T47D (cell line): ENCODE results near the gene CD300H.

Source experiments
- DNase-seq, 2 experiments: peaks; one replicate each; pipeline versions ENCODE4 v3.0.0 to v3.0.0-alpha.2; 2011 to 2012; ENCODE audit warnings: low read depth in 1 of 2, low spot score in 1 of 2
- JUND ChIP-seq: IDR thresholded peaks from 2 replicates; pipeline ENCODE4 v1.6.1; 2012; ENCODE audit warnings: low read depth
- in situ Hi-C: cut with HindIII; loops from 2 replicates; pipeline ENCODE4 v1.10.0; 2016; ENCODE audit warnings: low sequenced_read_pairs, low pct_unique_long_range_greater_than_20kb

The CD300H gene

GRCh38 chr17:74599023-74599399 lies 31.7 kb upstream of the CD300H start:
- no peak for DNase-seq
- TF ChIP-seq JUND: no peak
- in situ Hi-C loops: no loop called here

DNA sequence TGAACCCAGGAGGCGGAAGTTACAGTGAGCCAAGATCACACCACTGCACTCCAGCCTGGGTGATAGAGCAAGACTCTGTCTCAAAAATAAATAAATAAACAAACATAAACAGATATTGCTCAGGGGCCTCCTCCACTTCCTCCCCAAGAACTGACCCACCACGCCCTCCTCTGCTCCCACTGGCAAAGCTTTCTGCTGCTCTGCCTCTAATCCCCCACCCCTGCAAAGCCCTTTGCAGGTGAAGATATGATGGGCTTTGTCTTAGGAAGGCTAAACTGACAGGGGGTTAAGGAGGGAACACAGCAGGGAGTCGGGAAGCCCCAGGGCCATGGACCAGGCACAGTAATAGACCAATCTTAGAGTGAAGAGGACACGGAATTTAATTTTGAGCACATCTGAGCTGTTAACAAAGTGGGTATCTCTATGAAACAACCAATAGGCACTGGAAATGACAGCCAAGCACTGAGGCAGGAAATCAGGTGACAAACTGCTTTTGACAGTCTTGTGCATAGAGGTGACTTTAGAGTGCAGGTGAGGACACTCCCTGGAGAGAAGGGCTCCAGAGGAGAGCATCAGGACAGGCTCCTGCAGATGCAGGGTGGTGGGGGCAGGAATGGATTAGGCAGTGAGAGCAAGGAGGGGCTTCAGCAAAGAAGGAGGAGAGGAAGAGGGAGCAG lies 31.2 kb upstream of the CD300H start:
- DNase-seq: no peak
- no peak for TF ChIP-seq JUND

DNA sequence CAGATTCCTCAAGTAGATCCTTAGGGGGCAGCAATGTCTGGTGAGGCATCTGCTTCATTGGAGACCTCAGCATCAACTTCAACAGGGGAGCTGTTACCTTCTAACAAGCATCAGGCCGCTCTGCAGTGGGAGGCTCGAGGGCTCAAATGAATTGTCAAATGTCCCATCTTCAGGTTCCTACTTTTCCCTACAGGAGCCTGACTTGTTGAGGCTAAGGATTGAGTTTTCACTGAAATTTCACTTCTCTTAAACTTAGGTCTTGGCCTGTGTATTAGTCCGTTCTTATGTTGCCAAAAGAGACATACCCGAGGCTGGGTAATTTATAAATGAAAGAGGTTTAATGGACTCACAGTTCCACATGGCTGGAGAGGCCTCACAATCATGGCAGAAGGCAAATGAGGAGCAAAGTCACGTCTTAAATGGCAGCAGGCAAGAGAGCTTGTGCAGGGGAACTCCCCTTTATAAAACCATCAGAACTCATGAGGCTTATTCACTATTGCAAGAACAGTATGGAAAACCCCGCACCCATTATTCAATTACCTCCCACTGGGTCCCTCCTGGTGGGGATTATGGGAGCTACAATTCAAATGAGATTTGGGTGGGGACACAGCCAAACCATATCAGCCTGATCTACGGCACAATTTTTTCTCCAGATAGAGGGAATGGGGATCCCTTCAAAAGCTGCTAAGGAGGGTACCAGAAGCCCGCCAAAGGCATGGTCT lies 29.9 kb upstream of the CD300H start:
- DNase-seq: no peak
- no peak for TF ChIP-seq JUND
- in situ Hi-C loops: no loop called here

More for the DNA sequence above, 31.2 kb upstream of the CD300H start:
- in situ Hi-C loops: no loop called here

DNA sequence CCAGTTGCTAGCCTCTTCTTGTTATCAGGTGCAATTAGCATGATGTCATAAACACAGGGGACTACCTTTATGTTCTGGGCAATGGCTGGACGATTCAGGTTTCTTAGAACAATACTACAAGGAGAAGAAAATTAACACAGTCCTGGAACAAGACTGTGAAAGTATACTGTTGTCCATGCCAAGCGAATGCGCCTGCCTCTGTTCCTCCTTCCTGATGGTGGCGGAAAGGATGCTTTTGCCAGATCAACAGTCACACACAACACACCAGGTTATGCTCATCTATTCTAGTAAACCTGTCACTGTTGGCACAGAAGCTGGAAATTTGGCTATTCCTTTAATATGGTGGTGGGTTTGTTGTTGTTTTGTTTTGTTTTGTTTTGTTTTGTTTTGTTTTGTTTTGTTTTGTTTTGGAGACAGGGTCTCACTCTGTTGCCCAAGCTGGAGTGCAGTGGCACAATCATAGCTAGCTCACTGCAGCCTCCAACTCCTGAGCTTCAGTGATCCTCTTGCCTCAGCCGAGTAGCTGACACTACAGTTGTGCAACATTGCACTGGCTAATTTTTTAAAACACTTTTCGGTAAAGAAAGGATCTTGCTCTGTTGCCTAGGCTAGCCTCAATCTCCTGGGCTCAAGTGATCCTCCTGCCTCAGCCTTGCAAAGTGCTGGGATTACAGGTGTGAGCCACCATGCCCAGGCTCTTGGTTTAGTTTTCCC lies 27.9 kb upstream of the CD300H start:
- no peak for TF ChIP-seq JUND
- in situ Hi-C loops: no loop called here
- no peak for DNase-seq

- in situ Hi-C loops: no loop called here
- no peak for TF ChIP-seq JUND
- DNase-seq: no peak
Observed at GRCh38 chr17:74592087-74592990, 25.0 kb upstream of the CD300H start, which contains the start of gene CD300LD. Gene CD300LD (minus strand): TSS chr17:74592283. CDS start chr17:74592202, 81 bp downstream.

- TF ChIP-seq JUND: no peak
- in situ Hi-C loops: no loop called here
- DNase-seq: no peak
Observed at GRCh38 chr17:74591503-74591902, 24.2 kb upstream of the CD300H start.

- in situ Hi-C loops: no loop called here
- TF ChIP-seq JUND: no peak
- no peak for DNase-seq
Observed at GRCh38 chr17:74585711-74586110, 18.4 kb upstream of the CD300H start.

GRCh38 chr17:74584292-74585060 lies 17.2 kb upstream of the CD300H start:
- DNase-seq: peak in 1 of 2 experiments; percentile 26
- in situ Hi-C loops: no loop called here
- no peak for TF ChIP-seq JUND

DNA sequence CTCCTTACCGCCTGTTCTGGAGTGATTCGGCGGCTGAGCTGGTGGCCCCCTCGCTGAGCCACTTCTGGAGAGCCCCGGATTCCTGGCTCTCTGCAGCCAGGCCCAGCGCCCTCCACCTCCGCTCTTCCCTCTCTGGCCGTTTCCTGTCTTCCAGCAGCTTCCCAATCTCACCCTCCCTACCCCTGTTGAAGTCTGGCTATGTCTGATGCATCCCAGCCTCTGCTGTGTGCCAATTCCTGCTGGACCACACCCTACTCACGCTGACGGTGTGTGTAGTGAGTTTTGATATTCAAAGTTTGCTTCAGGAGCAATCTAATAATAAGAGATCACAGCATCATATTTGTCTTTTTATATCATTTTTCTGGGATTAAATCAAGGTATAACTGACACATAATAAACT lies 15.3 kb upstream of the CD300H start:
- no peak for TF ChIP-seq JUND
- no peak for DNase-seq
- in situ Hi-C loops: no loop called here

DNA sequence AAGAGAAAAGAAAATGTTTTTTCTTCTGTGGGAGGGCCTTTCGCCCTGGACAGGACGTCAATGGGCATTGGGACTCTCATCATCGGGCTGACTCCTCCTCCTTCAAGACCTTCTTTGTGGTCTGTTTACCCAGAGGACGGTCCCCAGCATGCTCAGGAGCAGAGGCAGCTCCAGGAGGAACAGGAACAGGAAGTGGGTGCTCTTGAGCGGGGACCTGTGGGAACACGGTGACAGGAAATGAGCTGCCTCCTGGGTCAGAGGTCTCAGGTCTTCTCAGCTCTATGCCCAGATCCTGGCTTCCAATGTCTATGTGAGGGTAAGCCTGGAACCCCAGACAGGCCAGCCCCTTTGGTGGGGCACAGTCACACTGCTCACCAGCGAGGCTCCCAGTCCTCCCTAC lies 12.6 kb upstream of the CD300H start:
- TF ChIP-seq JUND: no peak
- in situ Hi-C loops: no loop called here
- no peak for DNase-seq

DNA sequence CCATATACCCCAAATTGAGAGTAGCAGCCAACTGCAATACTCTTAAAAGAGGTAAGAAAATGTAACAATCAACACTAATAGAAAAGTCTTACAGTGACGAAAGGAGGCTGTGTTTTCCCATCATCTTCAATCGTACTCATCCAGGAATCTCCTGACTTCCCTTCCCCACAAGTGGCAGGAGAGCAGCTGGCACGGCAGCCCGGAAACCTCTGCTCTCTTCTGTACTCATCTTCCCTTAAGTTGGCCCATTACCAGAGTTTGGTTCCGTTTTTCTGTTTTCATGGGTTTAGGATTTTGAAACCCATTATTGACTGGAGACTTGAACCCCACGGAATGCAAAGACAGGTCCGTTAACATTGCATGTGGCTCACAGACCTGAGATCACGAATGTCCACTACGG lies 11.7 kb upstream of the CD300H start:
- in situ Hi-C loops: no loop called here
- DNase-seq: no peak
- TF ChIP-seq JUND: no peak
